COLO668 (cell line): ENCODE results near the gene JAK1.

Experiments used
- DNase-seq: peaks from one replicate; lab custom pipeline; 2025; ENCODE audit not compliant: unreplicated experiment; lab: John Stamatoyannopoulos, UW

Gene JAK1

GRCh38 chr1:64894438-64895196 lies 71.7 kb downstream of the JAK1 start:
- no peak for DNase-seq

- no peak for DNase-seq
These were observed 72.4 kb downstream of the JAK1 start for GRCh38 chr1:64893921-64894320.

GRCh38 chr1:64892576-64893573 lies 73.5 kb downstream of the JAK1 start:
- no peak for DNase-seq

- DNase-seq: no peak
These were observed 74.9 kb downstream of the JAK1 start for GRCh38 chr1:64891448-64891825.

GRCh38 chr1:64890699-64891447 lies 75.5 kb downstream of the JAK1 start:
- DNase-seq: no peak

GRCh38 chr1:64887689-64888217 lies 78.6 kb downstream of the JAK1 start:
- DNase-seq: no peak

GRCh38 chr1:64886877-64887276 lies 79.5 kb downstream of the JAK1 start:
- DNase-seq: peak; percentile 31

- no peak for DNase-seq
These were observed 80.7 kb downstream of the JAK1 start for GRCh38 chr1:64885648-64886047.

- DNase-seq: no peak
These were observed 81.9 kb downstream of the JAK1 start for GRCh38 chr1:64884261-64885040.

GRCh38 chr1:64882574-64883255 lies 83.6 kb downstream of the JAK1 start:
- DNase-seq: no peak

GRCh38 chr1:64881281-64881680 lies 85.1 kb downstream of the JAK1 start:
- no peak for DNase-seq

GRCh38 chr1:64880449-64880848 lies 85.9 kb downstream of the JAK1 start:
- DNase-seq: no peak

- DNase-seq: no peak
These were observed 87.3 kb downstream of the JAK1 start for GRCh38 chr1:64878931-64879611.

GRCh38 chr1:64878090-64878489 lies 88.3 kb downstream of the JAK1 start:
- DNase-seq: no peak

- no peak for DNase-seq
These were observed 88.8 kb downstream of the JAK1 start for GRCh38 chr1:64877598-64877997.

GRCh38 chr1:64877151-64877550 lies 89.2 kb downstream of the JAK1 start:
- no peak for DNase-seq

GRCh38 chr1:64875606-64876005 lies 90.7 kb downstream of the JAK1 start:
- DNase-seq: no peak

- no peak for DNase-seq
These were observed 91.2 kb downstream of the JAK1 start for GRCh38 chr1:64875101-64875500.

GRCh38 chr1:64874666-64875065 lies 91.7 kb downstream of the JAK1 start:
- DNase-seq: no peak
